ENCODE measurements around the gene NELFB.

The NELFB gene

DNA sequence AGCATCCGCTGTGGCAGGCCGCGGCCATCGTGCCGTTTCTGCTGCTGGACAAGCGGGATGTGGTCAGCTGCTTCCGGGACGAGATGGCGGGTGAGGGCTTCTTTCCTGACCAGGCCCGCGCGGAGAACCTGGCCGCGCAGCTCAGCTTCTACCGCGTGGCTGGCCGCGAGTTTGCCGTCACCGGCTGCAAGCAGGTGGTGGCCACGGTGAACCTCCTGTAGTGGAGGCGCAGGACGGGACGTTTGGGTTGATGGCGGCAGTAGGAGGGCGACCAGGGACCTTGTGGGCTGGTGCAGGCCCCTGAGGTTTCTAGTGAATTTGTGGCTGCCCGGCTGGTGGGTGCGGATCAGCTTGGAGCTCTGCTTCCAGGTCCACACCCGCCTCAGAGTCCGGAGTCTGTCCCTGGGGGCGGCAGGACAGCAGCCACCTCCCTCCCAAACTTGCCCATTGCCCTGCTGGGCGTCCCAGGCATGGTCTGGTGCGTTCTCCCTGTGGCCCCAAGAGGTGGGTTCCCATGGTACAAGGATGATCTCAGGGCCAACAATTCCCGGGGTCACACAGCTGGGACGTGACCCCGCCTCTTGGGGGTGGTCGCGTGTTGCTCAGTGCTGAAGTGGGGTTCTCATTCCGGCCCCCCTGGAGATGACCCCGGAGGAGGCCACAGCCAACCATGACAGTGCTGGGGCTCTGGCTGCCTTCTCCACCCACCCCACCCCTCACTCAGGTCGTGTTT, 24.8 kb downstream of the NELFB start:
- peaks cover 12% of the 10 kb centered on the region for H3K4me1 ChIP-seq (ENCODE audit: control insufficient read depth, low read depth, low read length)
- H3K4me3 ChIP-seq (ENCODE audit: low read length), result no peak overlapping the region
- no peaks in the 10 kb centered on the region for H3K9me3 ChIP-seq (ENCODE audit: control insufficient read depth, low read depth, low read length)
- no peak overlapping the region for H3K9ac ChIP-seq (ENCODE audit: low read length)
- peaks cover 52% of the 10 kb centered on the region for H3K27me3 ChIP-seq (ENCODE audit: control insufficient read depth, insufficient read depth, low read length)
- H3K27ac ChIP-seq (ENCODE audit: low read length), result no peak overlapping the region
- no peaks in the 10 kb centered on the region for H3K36me3 ChIP-seq (ENCODE audit: control insufficient read depth, low read depth, low read length)

DNA sequence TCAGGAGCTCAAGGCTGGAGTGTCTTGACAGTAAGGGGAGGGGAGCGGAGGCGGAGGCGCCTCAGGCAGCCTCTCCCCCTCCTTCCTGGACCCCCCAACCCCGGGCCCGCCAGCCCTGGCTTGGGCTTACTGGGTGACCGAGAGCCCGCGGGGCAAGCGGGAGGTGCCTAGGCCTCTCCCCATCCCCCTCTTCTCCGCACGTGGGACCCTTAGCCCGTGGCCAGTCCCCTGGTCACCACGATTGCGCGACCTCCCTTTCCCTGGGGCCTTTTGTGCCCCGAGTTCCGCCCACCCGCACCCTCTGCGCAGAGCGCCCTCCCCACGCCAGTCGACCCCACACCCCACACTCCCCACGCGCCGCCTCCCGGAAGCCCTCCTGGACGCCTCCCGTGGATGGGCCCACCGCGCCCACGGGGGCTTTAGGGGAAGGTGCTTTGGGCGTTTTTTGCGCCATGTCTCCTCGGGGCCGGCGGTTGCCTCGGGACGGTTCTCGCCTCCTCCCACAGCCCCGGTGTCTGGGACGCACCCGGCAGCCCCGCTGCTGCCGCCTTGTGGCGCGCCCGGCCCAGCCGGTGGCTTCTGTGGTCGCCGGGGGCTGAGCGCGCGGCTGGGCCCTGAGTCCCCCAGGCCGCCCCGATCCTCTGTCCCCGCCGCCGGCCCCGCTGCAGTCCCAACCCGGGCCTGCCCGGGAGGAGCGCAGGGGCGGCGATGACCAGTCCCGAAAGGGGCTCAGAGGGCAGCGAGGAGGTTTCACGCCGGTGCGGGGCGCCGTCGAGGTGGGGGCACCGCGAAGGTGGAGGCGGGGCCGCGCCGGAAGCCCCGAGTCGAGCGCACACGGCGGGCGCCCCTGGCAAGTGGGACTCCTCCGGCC, 25.6 kb downstream of the NELFB start:
- Histone ChIP-seq H3K9ac (ENCODE audit: low read length) (no peak overlapping the region), H3K9me3 (ENCODE audit: control insufficient read depth, low read depth, low read length) (no peaks in the 10 kb centered on the region), H3K4me1 (ENCODE audit: control insufficient read depth, low read depth, low read length) (peaks cover 12% of the 10 kb centered on the region), H3K27me3 (ENCODE audit: control insufficient read depth, insufficient read depth, low read length) (peaks cover 52% of the 10 kb centered on the region), H3K36me3 (ENCODE audit: control insufficient read depth, low read depth, low read length) (no peaks in the 10 kb centered on the region), H3K27ac (ENCODE audit: low read length) (no peak overlapping the region), H3K4me3 (ENCODE audit: low read length) (peak overlapping the region; percentile 59)

DNA sequence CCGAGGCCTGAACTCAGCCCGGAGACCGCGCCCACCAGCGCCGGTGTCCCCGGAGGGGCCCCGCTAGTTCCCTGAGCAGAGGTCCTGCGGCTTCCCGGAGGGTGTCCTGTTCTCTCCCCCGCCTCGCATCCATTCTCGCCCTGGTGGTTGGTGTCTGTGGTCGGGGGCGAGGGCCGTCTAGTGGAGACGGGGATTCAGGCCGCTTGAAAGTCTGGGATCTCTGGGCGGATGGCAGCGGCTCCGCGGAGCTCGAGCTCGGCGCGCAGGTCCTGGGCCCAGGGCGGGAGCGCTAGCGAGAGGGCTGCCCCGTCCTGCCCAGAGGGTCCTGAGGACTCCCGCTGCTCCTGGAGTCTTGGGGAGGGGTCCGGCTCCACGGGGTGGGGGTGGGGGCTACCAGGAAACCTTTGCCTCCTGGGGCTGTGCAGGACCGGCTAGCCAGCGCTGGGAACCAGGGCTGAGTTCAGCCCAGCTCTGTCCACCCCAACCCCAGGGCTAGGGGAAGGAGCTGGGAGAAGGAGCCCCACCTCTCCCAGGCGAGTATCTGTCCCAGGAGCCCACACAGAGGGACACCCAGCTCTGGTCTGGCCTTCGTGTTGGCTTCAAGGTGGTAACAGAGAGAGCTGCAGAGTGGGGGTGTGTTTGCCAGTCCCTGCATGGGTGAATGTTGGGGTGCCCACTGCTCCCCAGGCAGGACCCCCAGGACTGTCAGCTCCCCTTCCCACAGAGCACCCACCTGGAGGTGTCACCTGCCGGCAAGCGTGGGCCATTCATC, 26.4 kb downstream of the NELFB start:
- H3K9ac ChIP-seq (ENCODE audit: low read length), result no peak overlapping the region
- peaks cover 9% of the 10 kb centered on the region for H3K4me1 ChIP-seq (ENCODE audit: control insufficient read depth, low read depth, low read length)
- H3K27me3 ChIP-seq (ENCODE audit: control insufficient read depth, insufficient read depth, low read length), result peaks cover 52% of the 10 kb centered on the region
- H3K4me3 ChIP-seq (ENCODE audit: low read length), result peak overlapping the region; percentile 59
- H3K9me3 ChIP-seq (ENCODE audit: control insufficient read depth, low read depth, low read length), result no peaks in the 10 kb centered on the region
- H3K27ac ChIP-seq (ENCODE audit: low read length), result no peak overlapping the region
- no peaks in the 10 kb centered on the region for H3K36me3 ChIP-seq (ENCODE audit: control insufficient read depth, low read depth, low read length)

DNA sequence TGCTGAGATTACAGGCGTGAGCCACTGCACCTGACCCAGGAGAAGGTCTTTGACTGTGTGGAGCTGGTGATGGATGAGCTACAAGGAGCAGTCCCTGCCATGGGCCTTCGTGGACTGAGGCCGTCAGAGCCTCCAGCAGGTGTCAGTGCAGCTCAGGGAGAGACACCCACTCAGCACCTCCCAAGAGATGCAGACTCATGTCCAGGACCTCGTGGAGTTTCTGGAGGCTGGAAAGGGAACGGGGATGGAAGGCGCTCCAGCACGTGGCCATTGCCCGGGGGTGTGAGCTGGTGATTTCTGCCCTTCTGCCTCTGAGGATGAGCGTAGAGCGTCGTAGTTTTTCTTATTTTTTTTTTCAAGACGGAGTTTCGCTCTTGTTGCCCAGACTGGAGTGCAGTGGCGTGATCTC, 31.9 kb downstream of the NELFB start:
- H3K4me1 ChIP-seq (ENCODE audit: control insufficient read depth, low read depth, low read length), result no peaks in the 10 kb centered on the region
- H3K9me3 ChIP-seq (ENCODE audit: control insufficient read depth, low read depth, low read length), result no peaks in the 10 kb centered on the region
- no peak overlapping the region for H3K4me3 ChIP-seq (ENCODE audit: low read length)

DNA sequence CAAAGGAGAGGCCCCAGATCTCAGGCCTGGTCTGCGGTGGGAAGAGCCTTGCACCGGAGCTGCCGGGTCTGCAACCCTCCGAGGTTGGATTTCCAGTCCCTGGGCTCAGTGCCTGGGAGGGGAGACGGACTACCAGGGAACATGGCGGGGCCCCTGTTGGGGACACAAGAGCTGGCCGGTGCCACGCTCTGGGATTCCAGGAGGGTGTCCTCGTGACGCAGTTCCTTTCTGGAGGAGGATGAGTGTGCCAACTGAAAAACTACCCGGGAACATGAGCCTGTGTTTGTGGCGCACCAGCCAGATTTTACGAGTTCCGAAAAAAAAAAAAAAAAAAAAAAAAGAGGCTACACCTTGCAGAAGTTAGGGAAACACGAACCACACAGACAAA, 38.0 kb downstream of the NELFB start:
- Histone ChIP-seq H3K36me3 (ENCODE audit: control insufficient read depth, low read depth, low read length) (no peaks in the 10 kb centered on the region), H3K9me3 (ENCODE audit: control insufficient read depth, low read depth, low read length) (no peaks in the 10 kb centered on the region), H3K27ac (ENCODE audit: low read length) (no peak overlapping the region), H3K4me3 (ENCODE audit: low read length) (no peak overlapping the region), H3K27me3 (ENCODE audit: control insufficient read depth, insufficient read depth, low read length) (peaks cover 44% of the 10 kb centered on the region), H3K4me1 (ENCODE audit: control insufficient read depth, low read depth, low read length) (peaks cover 13% of the 10 kb centered on the region), H3K9ac (ENCODE audit: low read length) (no peak overlapping the region)

More for the DNA sequence above, 31.9 kb downstream of the NELFB start:
- H3K9ac ChIP-seq (ENCODE audit: low read length), result no peak overlapping the region
- H3K27me3 ChIP-seq (ENCODE audit: control insufficient read depth, insufficient read depth, low read length), result peaks cover 10% of the 10 kb centered on the region
- no peak overlapping the region for H3K27ac ChIP-seq (ENCODE audit: low read length)
- no peaks in the 10 kb centered on the region for H3K36me3 ChIP-seq (ENCODE audit: control insufficient read depth, low read depth, low read length)

DNA sequence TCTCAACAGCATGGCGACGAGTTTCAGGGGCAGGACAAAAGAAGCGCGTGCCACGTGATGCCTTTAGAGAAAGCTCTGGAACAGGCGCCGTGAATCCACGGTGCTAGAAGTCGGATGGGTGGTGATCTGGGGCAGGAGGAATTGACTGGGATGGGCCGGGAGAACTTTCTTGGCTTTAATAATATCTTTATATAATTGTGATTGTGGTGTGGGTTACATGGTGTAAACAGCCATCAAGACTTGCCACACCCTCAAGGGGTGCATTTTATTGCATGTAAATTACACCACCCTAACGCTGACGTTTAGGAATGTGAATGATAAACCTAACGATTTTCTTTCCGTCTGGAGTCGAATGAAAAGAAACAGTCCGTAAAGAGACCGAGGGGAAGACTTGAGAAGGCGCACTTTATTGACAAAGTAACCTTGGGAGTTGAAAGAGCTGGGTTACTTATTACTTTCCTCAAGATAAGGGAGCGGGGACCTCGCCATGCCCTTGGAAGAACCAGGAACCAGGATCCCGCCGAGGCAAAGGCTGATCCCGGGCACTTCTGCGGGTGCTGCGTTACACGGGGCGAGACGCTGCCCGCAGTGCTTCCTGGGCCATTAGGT, 38.5 kb downstream of the NELFB start:
- peaks cover 18% of the 10 kb centered on the region for H3K4me1 ChIP-seq (ENCODE audit: control insufficient read depth, low read depth, low read length)
- H3K9ac ChIP-seq (ENCODE audit: low read length), result no peak overlapping the region
- H3K27me3 ChIP-seq (ENCODE audit: control insufficient read depth, insufficient read depth, low read length), result peaks cover 49% of the 10 kb centered on the region
- no peak overlapping the region for H3K27ac ChIP-seq (ENCODE audit: low read length)
- no peaks in the 10 kb centered on the region for H3K36me3 ChIP-seq (ENCODE audit: control insufficient read depth, low read depth, low read length)
- H3K9me3 ChIP-seq (ENCODE audit: control insufficient read depth, low read depth, low read length), result no peaks in the 10 kb centered on the region
- H3K4me3 ChIP-seq (ENCODE audit: low read length), result no peak overlapping the region

DNA sequence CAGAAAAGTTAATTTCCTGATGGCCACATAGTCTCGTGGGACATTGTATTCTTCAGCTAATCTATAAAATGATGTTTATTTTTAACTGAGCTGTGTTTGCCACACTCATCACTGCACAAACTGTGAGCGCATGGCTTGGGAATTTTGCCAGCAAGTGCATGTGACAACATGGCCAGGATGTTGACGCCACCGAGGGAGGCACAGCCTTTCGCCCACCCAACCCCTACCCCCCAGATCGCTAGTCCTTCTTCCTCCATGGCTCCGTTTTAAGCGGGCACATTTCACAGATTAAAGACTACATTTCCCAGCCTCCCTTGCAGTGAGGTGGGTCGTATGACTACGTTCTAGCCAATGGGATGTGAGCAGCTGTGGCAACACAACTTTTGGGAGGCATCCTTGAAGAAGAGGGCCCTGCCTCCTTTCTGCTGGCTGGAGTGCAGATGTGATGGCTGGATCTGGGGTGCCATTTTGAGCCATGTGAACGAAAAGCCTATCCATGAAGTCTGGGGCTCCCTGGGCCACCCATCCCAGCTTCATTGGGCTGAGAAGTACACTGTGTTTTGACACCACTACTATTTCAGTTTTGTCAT, 39.1 kb downstream of the NELFB start:
- H3K4me3 ChIP-seq (ENCODE audit: low read length), result no peak overlapping the region
- H3K4me1 ChIP-seq (ENCODE audit: control insufficient read depth, low read depth, low read length), result peaks cover 24% of the 10 kb centered on the region
- no peaks in the 10 kb centered on the region for H3K36me3 ChIP-seq (ENCODE audit: control insufficient read depth, low read depth, low read length)
- no peak overlapping the region for H3K27ac ChIP-seq (ENCODE audit: low read length)
- H3K9me3 ChIP-seq (ENCODE audit: control insufficient read depth, low read depth, low read length), result no peaks in the 10 kb centered on the region
- H3K27me3 ChIP-seq (ENCODE audit: control insufficient read depth, insufficient read depth, low read length), result peaks cover 53% of the 10 kb centered on the region
- no peak overlapping the region for H3K9ac ChIP-seq (ENCODE audit: low read length)

DNA sequence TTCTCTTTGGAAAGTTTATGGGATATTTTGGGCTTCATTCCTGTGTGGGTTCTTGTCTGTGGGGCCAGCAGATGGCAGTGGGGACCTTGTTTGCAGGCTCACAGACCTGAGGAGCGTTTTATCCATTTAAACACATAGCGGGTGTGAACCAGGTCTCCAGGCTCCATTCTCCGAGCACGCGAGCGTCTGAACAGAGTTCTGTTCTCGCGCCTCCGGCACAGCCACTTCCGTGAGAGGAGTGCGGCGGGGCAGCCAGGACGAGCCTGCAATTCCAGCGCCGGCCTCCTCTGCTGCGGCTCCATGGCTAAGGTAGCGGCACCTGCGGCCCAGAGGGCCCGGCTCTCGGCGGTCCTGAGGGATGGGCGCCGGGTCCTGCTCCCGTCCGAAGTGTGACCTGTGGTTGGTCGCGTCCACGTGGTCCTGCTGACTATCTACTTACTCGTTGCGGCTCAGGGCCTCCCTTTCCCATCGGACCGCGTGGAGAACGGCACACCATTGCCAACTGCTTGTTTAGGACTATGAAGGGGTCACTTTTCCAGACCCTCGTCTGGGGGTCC, 39.6 kb downstream of the NELFB start:
- Histone ChIP-seq H3K4me1 (ENCODE audit: control insufficient read depth, low read depth, low read length) (peaks cover 26% of the 10 kb centered on the region), H3K27ac (ENCODE audit: low read length) (no peak overlapping the region), H3K9me3 (ENCODE audit: control insufficient read depth, low read depth, low read length) (no peaks in the 10 kb centered on the region), H3K9ac (ENCODE audit: low read length) (no peak overlapping the region), H3K4me3 (ENCODE audit: low read length) (peak overlapping the region; percentile 31), H3K27me3 (ENCODE audit: control insufficient read depth, insufficient read depth, low read length) (peaks cover 53% of the 10 kb centered on the region), H3K36me3 (ENCODE audit: control insufficient read depth, low read depth, low read length) (no peaks in the 10 kb centered on the region)

DNA sequence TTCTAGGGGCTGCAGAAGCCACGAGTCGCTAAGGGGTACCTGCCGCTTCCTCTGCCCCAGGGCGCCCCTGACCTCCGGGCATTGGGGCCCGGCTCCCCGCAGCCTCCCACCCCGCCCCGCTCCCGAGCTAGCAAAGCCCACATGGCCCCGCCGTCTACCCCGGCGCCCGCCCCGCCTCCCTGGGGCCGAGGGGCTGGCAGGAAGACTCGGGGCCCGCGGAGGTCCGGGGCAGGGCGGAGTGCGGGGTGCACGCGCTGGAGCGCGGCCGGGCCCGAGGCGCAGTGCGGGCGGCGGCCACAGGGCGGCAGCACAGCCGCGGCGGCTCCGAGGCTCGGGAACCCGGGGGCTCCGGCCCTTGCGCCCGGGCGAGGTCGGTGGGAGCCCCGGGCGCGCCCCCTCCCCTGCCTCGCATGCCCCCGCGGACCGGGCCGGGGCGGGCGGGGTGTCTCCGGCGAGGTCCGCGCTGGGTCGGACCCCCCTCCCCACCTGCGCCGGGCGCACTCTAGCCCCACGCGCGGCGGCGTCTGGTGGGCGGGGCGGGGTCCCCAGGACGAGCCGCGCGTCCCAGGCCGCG, 40.2 kb downstream of the NELFB start:
- H3K36me3 ChIP-seq (ENCODE audit: control insufficient read depth, low read depth, low read length), result no peaks in the 10 kb centered on the region
- H3K9me3 ChIP-seq (ENCODE audit: control insufficient read depth, low read depth, low read length), result no peaks in the 10 kb centered on the region
- peaks cover 53% of the 10 kb centered on the region for H3K27me3 ChIP-seq (ENCODE audit: control insufficient read depth, insufficient read depth, low read length)
- H3K9ac ChIP-seq (ENCODE audit: low read length), result no peak overlapping the region
- H3K4me1 ChIP-seq (ENCODE audit: control insufficient read depth, low read depth, low read length), result peaks cover 28% of the 10 kb centered on the region
- H3K27ac ChIP-seq (ENCODE audit: low read length), result no peak overlapping the region
- peak overlapping the region; percentile 31 for H3K4me3 ChIP-seq (ENCODE audit: low read length)

DNA sequence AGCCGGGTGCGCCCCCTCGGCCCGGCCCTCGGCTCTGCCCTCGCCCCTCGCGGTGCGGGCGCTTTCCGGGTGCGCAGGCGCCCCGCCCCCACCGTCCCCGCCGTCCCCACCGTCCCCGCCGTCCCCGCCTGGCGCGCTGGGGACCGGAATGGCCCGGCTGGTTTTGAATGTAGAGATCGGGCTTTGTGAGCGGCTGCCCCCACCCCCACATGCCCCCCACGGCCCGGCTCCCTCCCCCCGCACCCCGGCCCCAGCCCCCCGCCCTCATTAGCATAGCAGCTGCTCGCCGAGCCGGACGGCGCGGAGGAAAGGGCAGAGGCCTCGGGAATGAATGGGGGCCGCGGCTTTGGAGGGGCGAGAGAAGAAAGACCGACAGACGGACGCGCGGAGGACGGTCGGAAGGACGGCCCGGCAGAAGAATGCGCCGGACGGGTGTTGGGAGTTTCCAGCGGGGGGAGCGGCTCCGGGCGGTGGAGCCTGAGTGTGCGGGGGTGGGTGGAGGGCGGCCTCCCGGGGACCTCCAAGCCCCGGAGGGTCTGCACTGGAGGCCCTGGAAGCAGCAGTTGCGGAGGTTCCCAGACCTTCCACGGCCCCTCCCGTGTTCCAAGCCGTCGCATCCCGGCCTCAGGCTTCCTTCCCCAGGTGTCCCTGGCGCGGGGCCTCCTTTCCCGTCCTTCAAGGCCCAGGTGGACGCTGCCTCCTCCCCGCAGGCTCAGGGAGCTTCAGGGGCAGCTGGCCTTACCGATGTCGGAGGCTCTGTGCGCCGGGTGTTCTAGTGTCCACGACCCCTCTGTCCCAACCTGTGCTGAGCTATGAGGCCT, 40.9 kb downstream of the NELFB start:
- Histone ChIP-seq H3K4me1 (ENCODE audit: control insufficient read depth, low read depth, low read length) (peaks cover 28% of the 10 kb centered on the region), H3K27me3 (ENCODE audit: control insufficient read depth, insufficient read depth, low read length) (peaks cover 53% of the 10 kb centered on the region), H3K4me3 (ENCODE audit: low read length) (peak overlapping the region; percentile 52), H3K9ac (ENCODE audit: low read length) (no peak overlapping the region), H3K36me3 (ENCODE audit: control insufficient read depth, low read depth, low read length) (no peaks in the 10 kb centered on the region), H3K27ac (ENCODE audit: low read length) (no peak overlapping the region), H3K9me3 (ENCODE audit: control insufficient read depth, low read depth, low read length) (no peaks in the 10 kb centered on the region)
